Ovary (tissue), 3 donors: ENCODE data around the gene PIK3R2.

Experiments
- POLR2A ChIP-seq: fragments of 450-650 bp; IDR thresholded peaks from one replicate; pipeline ENCODE4 v1.6.1; 2017; ENCODE audit warnings: antibody characterized with exemption, mild to moderate bottlenecking, moderate library complexity
- TF ChIP-seq, protein P1 (sequence below), 3 donors: fragments of 450-650 bp in 2 of 3; fragments of 200-600 bp in 1 of 3; IDR thresholded peaks; one replicate each; pipeline versions ENCODE4 v1.5.1 to v1.8.0; 2016 to 2022; ENCODE audit warnings: antibody characterized with exemption in 3 of 3, mild to moderate bottlenecking in 1 of 3
- donor health status: DM: no; HTN: no; CAD: no.

GRCh38 chr19:18190278-18190677 is 37.3 kb downstream of the PIK3R2 start:
- TF ChIP-seq, protein P1, sequence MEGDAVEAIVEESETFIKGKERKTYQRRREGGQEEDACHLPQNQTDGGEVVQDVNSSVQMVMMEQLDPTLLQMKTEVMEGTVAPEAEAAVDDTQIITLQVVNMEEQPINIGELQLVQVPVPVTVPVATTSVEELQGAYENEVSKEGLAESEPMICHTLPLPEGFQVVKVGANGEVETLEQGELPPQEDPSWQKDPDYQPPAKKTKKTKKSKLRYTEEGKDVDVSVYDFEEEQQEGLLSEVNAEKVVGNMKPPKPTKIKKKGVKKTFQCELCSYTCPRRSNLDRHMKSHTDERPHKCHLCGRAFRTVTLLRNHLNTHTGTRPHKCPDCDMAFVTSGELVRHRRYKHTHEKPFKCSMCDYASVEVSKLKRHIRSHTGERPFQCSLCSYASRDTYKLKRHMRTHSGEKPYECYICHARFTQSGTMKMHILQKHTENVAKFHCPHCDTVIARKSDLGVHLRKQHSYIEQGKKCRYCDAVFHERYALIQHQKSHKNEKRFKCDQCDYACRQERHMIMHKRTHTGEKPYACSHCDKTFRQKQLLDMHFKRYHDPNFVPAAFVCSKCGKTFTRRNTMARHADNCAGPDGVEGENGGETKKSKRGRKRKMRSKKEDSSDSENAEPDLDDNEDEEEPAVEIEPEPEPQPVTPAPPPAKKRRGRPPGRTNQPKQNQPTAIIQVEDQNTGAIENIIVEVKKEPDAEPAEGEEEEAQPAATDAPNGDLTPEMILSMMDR (IDR thresholded peaks at IDR 0.05) = no peak
- TF ChIP-seq POLR2A = no peak
